Left ventricle myocardium superior (tissue), 1 donor: ENCODE results near the gene KIF1B. TPM values are rescaled to one million over a fixed set of nuclear protein-coding genes. Genes with fewer than 3 reads are reported as not detected.
"Not testable (repeated sequence)": the region's sequence is repeated elsewhere in the genome, so short reads cannot be mapped to it uniquely, and the experiment has no call there.

Source experiments
- ATAC-seq: fragments of 200-7000 bp; cut with Tn5 transposase; one replicate; pipeline ENCODE4 v1.9.1; 2020; ENCODE audit warnings: mild to moderate bottlenecking, moderate library complexity
- DNase-seq: peaks from one replicate; pipeline ENCODE4 v3.0.0-alpha.2; 2020
- intact Hi-C: fragments of 100-400 bp; cut with micrococcal nuclease; formaldehyde crosslinking; loops from one replicate; pipeline ENCODE4 v1.11.0; 2022
- total RNA-seq: library from RNA; stranded (reverse); fragmentation: NEBNext Ultra II Directional; extraction: Animal tissue kit (Norgen Biotek cat#: 25700); gene quantifications from one replicate; pipeline ENCODE4 v1.2.1, GENCODE V29; 2021
- donor health status: DM: no; HTN: yes; CAD: no; lungs with severe emphysema.

The KIF1B gene
- total RNA-seq, 1 donor from 2014 or later: 69.3 TPM

DNA sequence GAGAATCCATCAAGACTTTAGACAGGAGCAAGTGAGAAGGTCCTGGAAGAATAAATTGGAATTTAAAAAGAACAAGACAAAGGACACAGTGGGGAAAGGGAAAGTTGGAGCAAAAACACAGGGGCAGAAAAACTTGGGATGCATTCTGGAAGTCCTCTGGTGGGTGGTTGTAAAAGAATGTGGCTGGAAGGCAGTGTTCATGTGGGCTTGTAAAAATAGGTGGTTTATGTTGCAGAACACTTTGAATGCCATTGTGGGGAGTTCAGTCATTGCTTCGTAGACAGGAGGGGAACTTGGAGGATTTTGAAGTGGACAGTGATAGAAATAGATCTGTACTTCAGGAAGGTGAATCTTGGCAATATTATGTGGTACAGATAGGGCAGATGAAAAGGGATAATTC, 15.2 kb downstream of the KIF1B start:
- DNase-seq (no peak), ATAC-seq (no peak)
- intact Hi-C loops: no loop called here

DNA sequence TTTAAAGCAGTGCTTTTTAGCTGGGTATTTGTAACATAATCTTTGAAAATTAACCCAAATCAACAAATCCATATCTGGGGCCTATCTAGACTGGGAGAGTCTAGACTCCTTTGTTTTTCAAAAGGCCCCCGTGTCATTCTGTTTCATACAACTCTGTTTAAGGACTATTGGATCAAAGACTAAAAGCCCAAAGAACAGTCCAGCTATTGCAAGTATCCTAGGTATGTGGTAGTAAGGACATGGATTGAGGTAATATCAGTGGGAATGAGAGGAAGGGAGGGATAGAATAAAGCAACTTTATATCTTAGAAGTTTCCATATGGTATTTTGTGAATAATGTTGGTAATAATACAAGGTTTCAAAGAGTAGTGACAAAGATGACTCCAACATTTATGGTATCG, 18.2 kb downstream of the KIF1B start:
- DNase-seq (no peak), ATAC-seq (no peak)

DNA sequence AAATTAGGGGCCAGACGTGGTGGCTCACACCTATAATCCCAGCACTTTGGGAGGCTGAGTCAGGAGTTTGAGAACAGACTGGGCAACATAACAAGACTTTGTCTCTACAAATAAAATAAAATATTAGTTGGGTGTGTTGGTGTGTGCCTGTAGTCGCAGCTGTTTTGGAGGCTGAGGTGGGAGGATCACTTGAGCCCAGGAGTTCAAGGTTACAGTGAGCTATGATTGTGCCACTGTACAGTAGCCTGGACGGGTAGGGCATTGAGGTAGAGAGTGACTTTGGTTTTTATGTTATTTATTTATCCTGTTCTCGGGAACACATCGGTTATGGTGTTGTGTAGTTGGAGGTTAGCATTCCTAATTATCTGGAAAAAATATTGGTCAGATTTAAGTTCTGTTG, 19.5 kb downstream of the KIF1B start:
- DNase-seq (no peak), ATAC-seq (no peak)
- intact Hi-C loops: no loop called here

More for the DNA sequence above, 18.2 kb downstream of the KIF1B start:
- intact Hi-C loops: no loop called here

DNA sequence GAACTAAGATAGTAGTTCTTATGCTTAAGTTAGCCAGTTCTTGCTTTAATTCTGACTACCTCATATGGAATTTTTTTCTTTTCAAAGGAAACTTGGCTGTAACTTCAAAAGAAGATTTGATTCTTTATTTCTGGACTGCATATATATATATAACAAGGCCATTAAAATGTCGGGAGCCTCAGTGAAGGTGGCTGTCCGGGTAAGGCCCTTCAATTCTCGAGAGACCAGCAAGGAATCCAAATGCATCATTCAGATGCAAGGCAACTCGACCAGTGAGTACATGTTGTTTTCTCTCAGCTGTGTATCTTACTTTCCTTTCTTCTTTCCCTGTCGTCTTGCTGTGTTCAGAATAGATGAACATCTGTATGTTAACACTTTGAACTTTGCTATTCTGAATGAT, 21.8 kb downstream of the KIF1B start:
- intact Hi-C loops: no loop called here
- DNase-seq (no peak), ATAC-seq (peak; percentile 18)

DNA sequence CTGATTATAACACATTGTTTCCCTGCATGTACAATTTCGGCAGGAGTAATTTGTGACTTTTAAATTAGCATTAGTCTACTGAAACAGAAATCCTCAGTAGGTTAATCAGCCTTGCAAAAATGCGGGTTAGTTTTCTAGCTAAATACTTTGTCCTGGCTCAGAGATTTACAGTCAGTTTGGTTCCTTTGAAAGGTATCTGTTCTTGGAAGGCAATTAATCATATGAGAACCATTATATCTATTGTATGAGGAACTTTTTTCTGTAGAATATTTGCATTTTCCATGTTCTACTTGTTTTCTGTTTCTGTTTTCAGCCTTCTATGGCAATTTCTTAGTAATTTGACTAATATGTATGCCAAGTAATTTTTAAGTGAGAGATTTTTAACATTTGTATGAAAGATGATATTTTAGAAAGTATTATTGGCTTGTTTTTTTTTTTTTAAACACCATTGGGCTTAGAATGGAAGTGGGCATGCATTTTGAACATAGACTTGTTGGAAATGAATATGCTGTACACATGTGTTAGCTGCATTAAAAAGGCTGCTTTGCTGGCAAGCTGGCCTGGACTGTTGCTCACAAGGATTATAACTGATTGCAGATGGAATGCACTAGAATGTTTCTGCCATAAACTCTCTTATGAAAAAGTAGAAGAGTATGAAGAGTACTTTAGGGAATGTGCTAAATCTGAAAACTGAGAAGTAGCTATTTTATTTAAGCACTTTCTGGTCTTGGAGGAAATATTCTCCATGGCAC, 26.2 kb downstream of the KIF1B start:
- DNase-seq: no peak
- no peak for ATAC-seq
- intact Hi-C loops: no loop called here

DNA sequence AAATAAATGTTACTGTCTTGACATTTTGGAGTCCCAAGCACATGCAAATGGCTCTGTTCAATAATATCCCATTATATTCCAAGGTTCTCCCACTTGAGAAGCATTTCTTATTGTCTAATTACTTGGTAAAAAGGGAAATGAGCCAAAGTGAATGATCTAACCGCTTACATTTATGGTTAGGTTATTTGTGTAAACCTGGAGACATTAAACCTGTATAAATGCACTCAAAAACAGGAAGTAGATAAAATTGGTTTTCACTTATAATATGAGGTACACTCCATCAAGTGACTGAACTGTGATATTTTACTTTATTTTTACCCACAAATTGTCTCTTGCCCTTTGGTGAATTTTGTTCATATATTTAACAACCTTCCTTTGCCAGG, 26.8 kb downstream of the KIF1B start:
- ATAC-seq (no peak), DNase-seq (no peak)
- intact Hi-C loops: no loop called here

DNA sequence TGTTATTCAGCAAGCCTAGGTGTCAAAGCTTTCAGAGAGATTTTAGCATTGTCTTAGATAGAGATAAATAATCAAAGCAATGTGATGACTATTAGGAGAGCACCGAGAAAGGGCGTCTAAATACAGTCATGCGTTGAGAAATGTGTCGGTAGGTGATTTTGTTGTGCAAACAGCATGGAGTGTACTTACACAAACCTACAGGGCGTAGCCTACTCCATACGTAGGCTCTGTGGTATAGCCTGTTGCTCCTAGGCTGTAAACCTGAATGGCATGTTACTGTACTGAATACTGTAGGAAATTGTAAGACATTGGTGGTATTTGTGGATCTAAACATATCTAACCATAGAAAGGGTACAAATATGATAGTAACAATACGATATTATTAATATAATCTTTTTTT, 31.8 kb downstream of the KIF1B start:
- DNase-seq (no peak), ATAC-seq (peak; percentile 22)
- intact Hi-C loops: no loop called here

DNA sequence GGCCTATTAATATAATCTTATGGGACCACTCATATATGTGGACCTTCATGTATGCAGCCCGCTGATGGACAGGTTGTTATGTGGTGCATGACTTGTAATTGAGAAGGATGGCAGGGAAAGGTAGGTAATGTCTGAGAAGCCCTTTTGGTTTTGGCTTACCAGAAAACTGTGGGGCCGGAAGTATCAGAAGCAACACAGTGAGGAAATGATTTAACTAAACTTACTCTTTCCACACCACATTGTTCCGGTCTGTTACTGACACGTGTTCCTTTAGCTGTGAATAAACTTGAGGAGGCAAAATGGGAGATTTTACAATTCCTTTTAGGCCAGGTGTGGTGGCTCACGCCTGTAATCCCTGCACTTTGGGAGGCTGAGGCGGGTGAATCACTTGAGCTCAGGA, 32.4 kb downstream of the KIF1B start:
- DNase-seq: no peak
- intact Hi-C loops: no loop called here
- no peak for ATAC-seq

DNA sequence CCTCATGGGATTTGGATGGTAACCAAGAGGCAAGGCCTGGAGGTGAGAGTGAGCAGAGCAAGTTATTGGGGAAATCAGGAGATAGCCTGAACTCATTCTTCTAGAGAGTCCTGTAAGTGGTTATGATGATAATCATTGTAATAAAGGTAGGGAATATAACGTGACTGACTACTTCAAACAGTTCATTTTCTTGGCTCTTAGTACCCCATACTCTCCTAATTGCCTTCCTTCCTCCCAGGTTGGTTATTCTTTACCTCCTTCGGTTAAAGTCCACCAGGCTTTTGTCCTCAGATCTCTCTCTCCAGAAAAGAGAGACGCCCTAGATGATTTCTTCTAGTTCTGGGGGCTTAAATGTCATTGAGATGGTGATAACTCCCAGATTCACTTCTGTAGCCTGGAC, 35.3 kb downstream of the KIF1B start:
- intact Hi-C loops: no loop called here
- DNase-seq (no peak), ATAC-seq (no peak)

DNA sequence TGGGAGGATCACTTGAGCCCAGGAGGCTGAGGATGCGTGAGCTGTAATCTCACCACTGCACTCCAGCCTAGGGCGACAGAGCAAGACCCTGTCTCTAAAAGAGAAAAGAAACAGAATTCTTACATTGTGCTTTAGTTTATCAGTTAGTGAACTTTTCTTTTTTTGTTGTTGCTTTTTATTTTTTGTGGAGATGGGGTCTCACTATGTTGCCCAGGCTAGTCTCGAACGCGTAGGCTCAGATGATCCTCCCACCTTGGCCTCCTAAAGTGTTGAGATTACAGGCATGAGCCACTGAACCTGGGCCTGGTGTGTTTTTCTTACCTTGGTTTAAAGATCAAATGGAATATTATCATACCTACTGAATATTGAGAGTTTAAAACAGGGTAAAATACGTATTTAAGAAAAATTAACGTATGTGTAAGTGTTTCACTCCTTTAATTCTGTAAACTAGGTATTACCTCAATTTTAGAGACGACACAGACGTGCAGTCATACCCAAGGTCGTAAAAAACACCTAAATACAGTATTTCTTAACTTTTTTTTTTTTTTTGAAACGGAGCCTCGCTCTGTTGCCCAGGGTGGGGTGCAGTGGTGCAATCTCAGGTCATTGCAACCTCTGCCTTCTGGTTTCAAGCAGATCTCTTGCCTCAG, 39.6 kb downstream of the KIF1B start:
- no peak for ATAC-seq
- no peak for DNase-seq
- intact Hi-C loops: no loop called here

DNA sequence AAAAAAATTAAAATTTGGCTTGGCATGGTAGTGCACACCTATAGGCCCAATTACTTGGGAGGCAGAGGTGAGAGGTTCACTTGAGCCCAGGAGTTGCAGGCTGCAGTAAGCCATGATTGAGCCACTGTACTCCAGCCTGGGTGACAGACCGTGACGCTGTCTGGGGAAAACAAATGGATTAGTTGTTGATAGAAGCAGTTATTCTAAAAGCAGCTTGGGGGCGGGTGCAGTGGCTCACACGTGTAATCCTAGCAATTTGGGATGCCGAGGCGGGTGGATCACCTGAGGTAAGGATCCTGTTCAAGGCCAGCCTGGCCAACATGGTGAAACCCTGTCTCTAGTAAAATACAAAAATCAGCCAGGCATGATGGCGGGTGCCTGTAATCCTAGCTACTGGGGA, 40.3 kb downstream of the KIF1B start:
- ATAC-seq: no peak
- intact Hi-C loops: no loop called here
- DNase-seq: no peak

DNA sequence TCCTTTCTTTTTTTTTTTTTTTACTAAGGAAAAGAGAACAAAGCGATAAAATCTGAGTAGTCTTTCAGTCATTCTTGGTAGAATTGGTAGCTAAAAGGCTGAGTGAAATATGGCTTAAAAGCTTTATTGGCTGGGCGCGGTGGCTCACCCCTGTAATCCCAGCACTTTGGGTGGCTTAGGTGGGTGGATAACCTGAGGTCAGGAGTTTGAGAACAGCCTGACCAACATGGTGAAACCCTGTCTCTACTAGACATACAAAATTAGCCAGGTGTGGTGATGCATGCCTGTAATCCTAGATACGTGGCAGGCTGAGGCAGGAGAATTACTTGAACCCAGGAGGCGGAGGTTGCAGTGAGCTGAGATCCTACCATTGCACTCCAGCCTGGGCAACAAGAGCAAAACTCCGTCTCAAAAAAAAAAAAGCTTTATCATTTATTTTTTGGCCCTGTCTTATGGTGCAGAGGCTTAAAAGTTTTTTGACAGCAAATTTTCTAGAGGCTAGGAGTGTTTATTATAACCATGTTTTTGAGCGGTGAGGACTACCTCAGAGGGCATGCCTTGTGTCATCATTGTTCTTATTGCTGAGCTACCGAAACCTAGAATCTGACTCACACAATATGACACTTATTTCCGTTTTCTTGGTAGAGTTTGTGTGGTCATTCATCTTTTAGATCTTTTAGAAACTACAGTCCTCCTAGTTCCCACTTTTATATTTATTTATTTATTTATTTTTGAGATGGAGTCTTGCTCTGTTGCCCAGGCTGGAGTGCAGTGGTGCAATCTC, 41.1 kb downstream of the KIF1B start:
- DNase-seq, intact Hi-C loops, ATAC-seq: not testable (repeated sequence)

DNA sequence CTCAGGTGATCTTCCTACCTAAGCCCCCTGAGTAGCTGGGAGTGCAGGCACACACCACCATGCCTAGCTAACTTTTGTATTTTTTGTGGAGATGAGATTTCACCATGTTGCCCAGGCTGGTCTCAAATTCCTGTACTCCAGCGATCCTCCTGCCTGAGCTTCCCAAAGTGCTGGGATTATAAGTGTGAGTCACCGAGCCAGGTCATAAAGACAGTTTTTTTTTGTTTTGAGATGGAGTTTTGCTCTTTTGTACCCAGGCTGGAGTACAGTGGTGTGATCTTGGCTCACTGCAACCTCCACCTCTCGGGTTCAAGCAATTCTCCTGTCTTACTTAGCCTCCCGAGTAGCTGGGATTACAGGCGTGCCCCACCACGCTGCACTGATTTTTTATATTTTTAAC, 42.1 kb downstream of the KIF1B start:
- no peak for DNase-seq
- no peak for ATAC-seq
- intact Hi-C loops: no loop called here

DNA sequence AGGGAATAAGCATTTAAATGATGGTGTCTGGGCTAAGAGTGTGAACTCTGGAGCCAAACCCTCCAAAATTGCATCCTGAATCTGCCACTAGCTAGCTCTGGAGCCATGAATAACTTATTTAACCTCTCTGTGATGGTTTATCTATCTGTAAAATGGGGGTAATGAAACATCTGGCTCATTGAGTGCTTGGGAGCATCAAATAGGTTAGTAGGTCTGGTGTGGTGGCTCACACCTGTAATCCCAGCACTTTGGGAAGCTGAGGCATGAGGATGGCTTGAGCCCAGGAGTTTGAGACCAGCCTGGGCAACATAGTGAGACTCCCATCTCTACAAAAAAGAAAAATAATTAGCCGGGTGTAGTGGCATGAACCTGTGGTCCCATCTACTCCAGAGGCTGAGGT, 42.8 kb downstream of the KIF1B start:
- DNase-seq (no peak), ATAC-seq (no peak)
- intact Hi-C loops: no loop called here

DNA sequence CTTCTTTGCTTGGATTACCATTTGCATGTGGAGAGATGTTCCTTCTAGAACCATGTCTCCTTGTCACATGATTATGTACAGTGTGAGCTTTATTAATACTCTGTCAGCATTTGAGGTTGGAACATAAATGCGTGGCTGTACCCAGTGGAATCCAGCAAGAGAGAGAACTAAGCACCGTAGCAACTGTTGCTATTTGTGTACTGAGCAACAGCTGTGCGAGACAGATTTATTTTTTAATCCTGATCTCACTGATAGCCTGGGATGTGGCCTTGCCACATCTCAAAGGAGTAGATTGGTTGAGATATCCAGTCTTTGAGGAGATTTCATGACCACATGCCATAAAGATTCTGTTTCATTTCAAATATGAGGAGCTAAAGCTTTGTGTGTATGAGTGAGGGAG, 43.4 kb downstream of the KIF1B start:
- DNase-seq (no peak), ATAC-seq (peak; percentile 93)
- intact Hi-C loops: no loop called here

DNA sequence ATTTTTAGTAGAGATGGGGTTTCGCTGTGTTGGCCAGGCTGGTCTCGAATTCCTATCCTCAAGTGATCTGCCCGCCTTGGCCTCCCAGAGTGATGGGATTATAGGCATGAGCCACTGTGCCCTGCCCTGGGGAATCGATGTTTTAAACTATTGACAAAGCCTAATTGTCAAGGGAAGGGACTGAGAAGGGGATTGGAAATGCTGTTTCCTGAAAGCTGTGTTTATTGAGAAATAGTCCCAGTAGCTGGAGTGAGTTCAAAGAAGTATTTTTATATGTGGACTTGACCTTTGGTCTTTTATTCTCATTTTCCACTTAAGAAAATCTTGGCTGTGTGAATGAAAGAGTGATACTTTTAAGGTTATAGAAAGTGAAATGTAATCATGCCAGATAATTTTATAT, 47.5 kb downstream of the KIF1B start:
- intact Hi-C loops: no loop called here
- ATAC-seq (no peak), DNase-seq (no peak)

DNA sequence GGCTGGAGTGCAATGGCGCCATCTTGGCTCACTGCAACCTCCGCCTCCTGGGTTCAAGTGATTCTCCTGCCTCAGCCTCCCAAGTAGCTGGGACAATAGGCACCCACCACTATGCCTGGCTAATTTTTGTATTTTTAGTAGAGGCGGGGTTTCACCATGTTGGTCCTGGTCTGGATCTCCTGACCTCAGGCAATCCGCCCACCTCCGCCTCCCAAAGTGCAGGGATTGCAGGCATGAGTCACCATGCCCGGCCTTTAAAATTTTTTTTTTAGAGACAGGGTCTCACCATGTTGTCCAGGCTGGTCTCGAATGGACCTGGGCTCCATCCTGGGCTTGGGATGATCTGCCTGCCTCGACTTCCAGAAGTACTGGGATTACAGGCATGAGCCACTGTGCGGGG, 49.2 kb downstream of the KIF1B start:
- ATAC-seq, DNase-seq, intact Hi-C loops: not testable (repeated sequence)

DNA sequence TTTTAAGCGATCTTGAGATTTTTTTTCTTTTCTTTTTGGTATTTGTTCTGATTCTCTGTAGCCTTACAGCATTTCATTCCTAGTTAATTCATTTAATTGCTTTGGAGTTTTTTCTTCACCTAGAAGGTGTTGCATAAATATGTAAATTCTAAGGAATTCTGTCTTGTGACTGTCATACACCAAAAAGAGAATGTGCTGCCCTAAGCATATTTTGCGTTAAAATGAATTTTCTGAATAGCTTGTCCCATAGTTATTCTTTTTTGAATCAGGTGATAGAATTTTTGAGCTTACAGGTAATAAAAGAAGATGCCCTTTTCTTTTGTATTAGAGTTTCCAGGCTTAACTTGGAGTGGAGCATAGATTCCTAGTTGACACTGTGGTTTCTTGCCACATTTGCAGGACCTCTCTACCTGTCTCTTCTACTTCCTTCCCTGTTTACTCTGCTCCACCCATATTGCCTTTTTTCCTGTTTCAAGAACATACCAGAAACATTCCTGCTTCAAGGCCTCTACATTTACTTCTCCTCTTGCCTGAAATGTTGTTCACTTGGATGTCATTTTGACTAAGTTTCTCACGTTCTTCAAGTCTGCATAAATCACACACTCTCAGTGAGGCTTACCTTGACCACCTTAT, 53.2 kb downstream of the KIF1B start:
- intact Hi-C loops: no loop called here
- DNase-seq (no peak), ATAC-seq (no peak)

DNA sequence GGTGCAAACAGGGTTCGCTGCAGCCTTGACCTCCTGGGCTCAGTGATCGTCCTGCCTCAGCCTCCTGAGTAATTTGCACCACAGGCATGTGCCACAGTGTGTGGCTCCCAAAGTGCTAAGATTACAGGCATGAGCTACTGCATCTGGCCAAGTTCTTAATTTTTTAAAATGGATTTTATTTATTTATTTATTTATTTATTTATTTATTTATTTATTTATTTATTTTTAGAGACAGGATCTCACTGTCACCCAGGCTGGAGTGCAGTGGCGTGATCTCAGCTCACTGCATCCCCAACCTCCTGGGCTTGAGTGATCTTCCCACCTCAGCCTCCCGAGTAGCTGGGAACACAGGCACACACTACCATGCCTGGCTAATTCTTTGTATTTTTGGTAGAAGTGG, 54.7 kb downstream of the KIF1B start:
- intact Hi-C loops: no loop called here
- no peak for DNase-seq
- ATAC-seq: no peak

DNA sequence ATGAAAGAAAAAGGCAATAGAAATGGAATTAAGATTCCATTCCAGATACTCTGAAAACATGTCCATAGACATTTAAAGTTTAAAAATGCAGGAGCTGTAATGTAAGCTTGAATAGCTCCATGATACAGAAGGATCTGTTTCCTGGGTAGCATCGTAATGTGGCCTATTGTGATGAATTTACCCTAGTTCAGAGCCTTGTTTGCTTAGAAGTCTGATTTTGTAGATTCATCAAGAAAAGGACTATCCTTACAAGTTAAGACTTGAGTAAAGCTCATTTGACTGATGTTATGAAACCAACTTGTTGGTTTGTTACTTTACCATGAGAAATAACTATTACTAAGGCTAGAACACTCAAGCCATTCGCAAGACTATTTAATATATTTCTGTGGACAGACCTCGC, 55.5 kb downstream of the KIF1B start:
- intact Hi-C loops: no loop called here
- ATAC-seq (no peak), DNase-seq (no peak)
